Measurements from ENCODE around the gene APOF. TPM values are rescaled to one million over a fixed set of nuclear protein-coding genes. Genes with fewer than 3 reads are reported as not detected.

Gene APOF
- total and polyA plus RNA-seq, 9 of the 15 experiments (the other 6 are each of a cell fraction or from before 2014, with no cell fraction given): 0.09 to 0.15 (median 0.12) TPM; not detected in 5

- TF ChIP-seq ZBTB33 (CRISPR knock-in tag; IDR thresholded peaks at IDR 0.05) (peak; percentile 68; the same call in 1 of the 2 replicates), POLR2A (conservative IDR thresholded peaks at IDR 0.05) (peak; percentile 88), PTRF (tag; IDR thresholded peaks at IDR 0.05) (no peak), RBM22 (IDR thresholded peaks at IDR 0.05; ENCODE audit: low read depth, low read length, poor library complexity, severe bottlenecking) (peak; percentile 77), CBX1 (IDR thresholded peaks at IDR 0.05; ENCODE audit: low read depth) (peak; percentile 69), SUPT5H (IDR thresholded peaks at IDR 0.05) (peak; percentile 85), ZNF830 (CRISPR knock-in tag; IDR thresholded peaks at IDR 0.05) (no peak), E2F4 (CRISPR knock-in tag; IDR thresholded peaks at IDR 0.05; ENCODE audit: low read depth) (no peak), PATZ1 (CRISPR knock-in tag; IDR thresholded peaks at IDR 0.05; ENCODE audit: borderline replicate concordance) (no peak)
Measured at GRCh38 chr12:56315622-56316473, 46.8 kb downstream of the APOF start, which contains the start of gene CNPY2 (continued).

Data from K562 (cell line).